ENCODE data around the gene SLC35C1.
A peak's percentile ranks its signal among the peaks of the same experiment; 100 is the strongest.

SLC35C1 gene

DNA sequence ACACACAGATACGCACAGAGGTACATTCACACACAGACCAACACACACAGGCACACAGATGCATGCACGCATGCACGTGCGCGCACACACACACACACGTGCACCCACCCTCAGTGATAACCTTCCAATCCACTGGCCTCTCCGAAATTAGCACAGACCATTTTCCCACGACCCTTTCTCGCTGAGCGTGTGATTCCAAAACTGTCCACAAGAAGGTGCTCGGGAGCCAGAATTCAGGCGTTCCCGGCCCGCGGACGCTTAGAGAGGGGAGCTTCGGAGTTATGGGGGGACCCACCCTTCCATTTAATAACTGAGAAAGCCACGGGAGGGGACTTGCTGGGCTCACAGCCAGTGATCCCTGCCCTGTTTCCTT is 33.8 kb upstream of the SLC35C1 start:
- H3K27ac ChIP-seq: no peak overlapping the region
- no peaks in the 10 kb centered on the region for H4K20me1 ChIP-seq
- no peaks in the 10 kb centered on the region for H3K36me3 ChIP-seq
- H3K9ac ChIP-seq: peak overlapping the region; percentile 46
- peak overlapping the region; percentile 99 for H3K4me2 ChIP-seq
- no peaks in the 10 kb centered on the region for H3K9me3 ChIP-seq
- H3K4me1 ChIP-seq: peaks cover 11% of the 10 kb centered on the region
- no peaks in the 10 kb centered on the region for H3K27me3 ChIP-seq
- no peak for TF ChIP-seq Cebpa-rat (IDR thresholded peaks at IDR 0.05)
- H3K4me3 ChIP-seq: peak overlapping the region; percentile 68

DNA sequence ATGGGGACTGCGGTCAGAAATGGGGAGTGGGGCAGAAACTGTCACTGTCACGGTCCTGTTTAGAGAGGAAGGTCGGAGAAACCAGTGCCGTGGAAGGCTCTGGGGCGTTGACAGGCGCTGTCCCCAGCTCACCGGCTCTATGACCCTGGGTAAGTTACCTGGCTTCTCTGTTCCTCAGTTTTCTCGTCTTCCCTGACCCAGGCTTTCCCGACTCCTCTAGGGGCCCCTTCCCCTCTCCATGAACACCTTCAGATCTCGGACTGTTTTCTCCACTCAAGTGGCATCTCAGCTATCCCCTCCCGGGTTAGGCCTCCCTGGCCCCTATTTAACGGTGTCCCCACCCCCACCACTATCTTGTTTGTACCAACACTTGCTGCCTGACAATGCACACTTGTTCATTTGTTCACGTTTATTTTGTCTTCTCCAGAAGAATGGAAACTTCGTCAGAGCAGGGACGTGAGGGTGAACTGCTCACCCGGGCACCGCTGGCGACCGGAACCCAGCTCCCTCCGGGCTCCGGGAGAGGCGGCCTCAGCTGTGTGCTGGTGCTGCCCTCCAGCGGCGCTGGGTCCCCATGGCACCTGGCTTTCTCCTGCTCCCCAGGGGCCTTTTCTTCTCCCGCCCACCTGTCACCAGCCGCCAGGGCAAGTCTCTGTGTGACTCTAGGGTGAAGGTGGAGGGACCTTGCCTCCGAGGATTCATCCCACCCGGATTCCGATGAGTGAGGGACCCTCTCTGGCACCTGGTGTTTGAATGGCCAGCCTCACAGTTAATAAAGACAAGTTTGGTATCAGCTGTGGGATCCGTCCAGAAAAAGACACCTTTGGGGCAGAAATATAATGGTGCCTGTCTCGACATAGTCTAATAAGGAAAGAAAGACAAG is 33.1 kb upstream of the SLC35C1 start:
- Histone ChIP-seq H3K9me3 (no peaks in the 10 kb centered on the region), H3K4me1 (peaks cover 11% of the 10 kb centered on the region), H3K27me3 (no peaks in the 10 kb centered on the region), H4K20me1 (no peaks in the 10 kb centered on the region), H3K9ac (peak overlapping the region; percentile 46), H3K4me2 (peak overlapping the region; percentile 99), H3K27ac (no peak overlapping the region), H3K36me3 (no peaks in the 10 kb centered on the region), H3K4me3 (peak overlapping the region; percentile 68)
- TF ChIP-seq Cebpa-rat (IDR thresholded peaks at IDR 0.05): no peak

DNA sequence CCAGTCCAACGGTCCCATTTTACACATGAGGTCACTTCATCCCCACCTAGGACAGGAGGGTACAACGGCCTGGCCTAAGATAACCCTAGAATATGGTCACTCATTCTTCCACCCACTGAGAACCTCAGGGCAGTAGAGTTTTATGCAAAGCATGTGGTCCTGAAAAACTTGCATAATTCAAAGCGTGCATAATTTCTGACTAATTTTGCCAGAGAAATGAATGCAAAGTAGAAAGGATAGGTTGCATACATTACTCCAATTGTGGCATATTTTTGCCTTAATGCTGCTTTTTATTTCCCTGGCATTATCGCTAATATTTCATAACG is 32.5 kb upstream of the SLC35C1 start:
- peak overlapping the region; percentile 99 for H3K4me2 ChIP-seq
- TF ChIP-seq Cebpa-rat (IDR thresholded peaks at IDR 0.05): no peak
- no peak overlapping the region for H3K4me3 ChIP-seq
- no peaks in the 10 kb centered on the region for H3K27me3 ChIP-seq
- no peaks in the 10 kb centered on the region for H4K20me1 ChIP-seq
- no peaks in the 10 kb centered on the region for H3K36me3 ChIP-seq
- H3K9me3 ChIP-seq: no peaks in the 10 kb centered on the region
- no peak overlapping the region for H3K9ac ChIP-seq
- H3K27ac ChIP-seq: no peak overlapping the region
- peaks cover 11% of the 10 kb centered on the region for H3K4me1 ChIP-seq

DNA sequence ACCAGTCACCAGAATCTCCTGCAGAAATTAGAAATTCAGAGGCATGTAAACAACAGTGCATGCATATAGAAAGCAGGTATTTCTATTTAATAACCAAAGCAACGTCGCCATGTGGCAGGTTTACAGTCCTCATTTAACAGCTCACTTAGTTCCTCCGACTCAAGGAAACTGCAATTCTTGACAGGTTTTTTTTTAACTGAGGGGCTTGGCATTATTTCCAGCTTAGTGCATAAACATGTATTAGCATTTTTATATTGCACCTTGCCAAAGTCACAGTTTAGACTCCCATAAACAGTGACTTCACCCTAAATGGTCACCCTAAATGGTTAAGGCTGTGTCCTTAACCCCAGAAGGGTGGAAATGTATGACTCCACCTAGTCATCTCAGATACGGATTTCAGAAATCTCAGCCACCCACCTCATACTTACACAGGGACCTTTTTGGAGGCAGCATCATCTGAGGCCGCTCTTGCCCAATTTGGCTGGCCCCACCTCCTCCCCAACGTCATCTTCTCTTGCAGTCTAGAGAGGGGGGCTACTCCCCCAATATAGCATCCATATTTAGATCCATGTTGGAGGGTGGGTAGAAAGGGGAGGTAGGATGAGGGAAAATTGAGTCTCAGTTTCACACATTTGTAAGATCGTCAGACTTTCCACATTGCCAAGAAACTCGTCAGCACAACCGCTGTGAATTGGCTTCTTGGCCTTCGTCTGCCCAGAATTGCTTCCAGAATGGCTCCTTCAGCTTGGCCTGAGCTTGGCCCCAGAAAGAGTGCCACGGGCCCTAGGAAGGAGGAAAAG is 31.8 kb upstream of the SLC35C1 start:
- Histone ChIP-seq H4K20me1 (no peaks in the 10 kb centered on the region), H3K27me3 (no peaks in the 10 kb centered on the region), H3K9ac (no peak overlapping the region), H3K4me1 (peaks cover 11% of the 10 kb centered on the region), H3K27ac (no peak overlapping the region), H3K4me2 (no peak overlapping the region), H3K9me3 (no peaks in the 10 kb centered on the region), H3K4me3 (no peak overlapping the region), H3K36me3 (no peaks in the 10 kb centered on the region)
- TF ChIP-seq Cebpa-rat (IDR thresholded peaks at IDR 0.05): no peak

DNA sequence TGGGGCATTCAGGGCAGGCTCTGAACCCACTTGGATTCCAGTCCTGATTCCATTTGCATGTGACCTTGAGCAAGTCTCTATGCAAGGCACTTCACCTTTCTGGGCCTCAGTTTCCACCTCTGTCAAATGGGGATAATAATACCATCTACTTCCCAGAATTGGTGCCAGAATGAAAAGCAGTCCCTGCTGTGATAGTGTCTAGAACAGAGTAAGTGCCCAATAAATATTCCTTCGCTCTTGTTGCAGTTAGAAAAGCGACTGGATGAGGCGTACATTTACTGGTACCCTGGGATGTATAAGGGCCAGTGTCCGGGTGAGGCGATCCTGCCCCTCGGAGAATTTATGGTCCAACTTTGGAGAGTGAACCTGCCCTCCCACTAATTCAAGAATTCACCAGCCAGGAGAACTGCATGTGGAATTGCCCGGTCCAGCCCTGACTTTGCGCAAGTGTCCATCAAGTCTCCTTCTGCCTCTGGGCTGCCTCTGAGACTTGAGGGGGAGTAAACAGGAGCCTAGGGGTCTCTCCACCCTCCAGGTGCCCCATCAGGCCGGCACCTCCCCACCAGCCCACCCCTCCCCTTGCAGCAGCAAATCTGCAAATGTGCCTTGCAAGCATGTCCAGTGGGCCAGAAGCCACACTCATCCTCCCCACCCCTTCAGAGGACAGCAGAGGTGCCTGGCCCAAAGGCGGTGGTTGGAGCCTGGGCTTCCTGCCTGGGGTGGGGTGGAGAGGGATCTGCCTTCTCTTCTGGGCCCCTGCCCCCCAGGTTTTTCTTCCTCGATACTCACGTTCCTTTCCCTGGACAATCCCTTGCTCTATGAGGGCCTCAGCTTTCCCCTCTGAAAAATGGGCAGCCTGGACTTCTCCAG is 30.9 kb upstream of the SLC35C1 start:
- Histone ChIP-seq H4K20me1 (no peaks in the 10 kb centered on the region), H3K4me3 (no peak overlapping the region), H3K9ac (no peak overlapping the region), H3K4me1 (peaks cover 11% of the 10 kb centered on the region), H3K4me2 (no peak overlapping the region), H3K27ac (no peak overlapping the region), H3K27me3 (no peaks in the 10 kb centered on the region), H3K36me3 (no peaks in the 10 kb centered on the region), H3K9me3 (no peaks in the 10 kb centered on the region)
- no peak for TF ChIP-seq Cebpa-rat (IDR thresholded peaks at IDR 0.05)

DNA sequence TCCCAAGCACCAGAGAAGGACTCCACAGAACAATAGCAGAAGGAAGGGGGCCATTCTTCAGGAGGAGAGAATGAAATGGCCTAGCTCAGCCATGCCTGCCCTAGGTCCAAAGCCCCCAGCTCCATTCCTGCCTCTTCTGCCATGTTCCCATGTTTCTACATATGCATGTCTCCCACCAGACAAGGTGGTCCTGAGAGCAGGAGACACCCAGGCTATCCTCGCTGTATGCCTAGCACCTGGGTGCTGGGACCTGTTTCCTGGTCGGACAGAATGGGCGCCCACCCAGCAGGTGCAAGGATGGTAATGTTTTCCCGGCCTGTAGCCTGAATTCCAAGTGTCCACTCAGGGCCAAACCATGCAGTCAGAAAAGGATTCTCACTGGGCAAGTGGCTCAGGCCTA is 30.2 kb upstream of the SLC35C1 start:
- Histone ChIP-seq H3K27ac (no peak overlapping the region), H3K9ac (no peak overlapping the region), H3K9me3 (no peaks in the 10 kb centered on the region), H3K36me3 (no peaks in the 10 kb centered on the region), H3K27me3 (no peaks in the 10 kb centered on the region), H3K4me1 (peaks cover 11% of the 10 kb centered on the region), H3K4me2 (no peak overlapping the region), H4K20me1 (no peaks in the 10 kb centered on the region), H3K4me3 (no peak overlapping the region)
- TF ChIP-seq Cebpa-rat (IDR thresholded peaks at IDR 0.05): no peak

DNA sequence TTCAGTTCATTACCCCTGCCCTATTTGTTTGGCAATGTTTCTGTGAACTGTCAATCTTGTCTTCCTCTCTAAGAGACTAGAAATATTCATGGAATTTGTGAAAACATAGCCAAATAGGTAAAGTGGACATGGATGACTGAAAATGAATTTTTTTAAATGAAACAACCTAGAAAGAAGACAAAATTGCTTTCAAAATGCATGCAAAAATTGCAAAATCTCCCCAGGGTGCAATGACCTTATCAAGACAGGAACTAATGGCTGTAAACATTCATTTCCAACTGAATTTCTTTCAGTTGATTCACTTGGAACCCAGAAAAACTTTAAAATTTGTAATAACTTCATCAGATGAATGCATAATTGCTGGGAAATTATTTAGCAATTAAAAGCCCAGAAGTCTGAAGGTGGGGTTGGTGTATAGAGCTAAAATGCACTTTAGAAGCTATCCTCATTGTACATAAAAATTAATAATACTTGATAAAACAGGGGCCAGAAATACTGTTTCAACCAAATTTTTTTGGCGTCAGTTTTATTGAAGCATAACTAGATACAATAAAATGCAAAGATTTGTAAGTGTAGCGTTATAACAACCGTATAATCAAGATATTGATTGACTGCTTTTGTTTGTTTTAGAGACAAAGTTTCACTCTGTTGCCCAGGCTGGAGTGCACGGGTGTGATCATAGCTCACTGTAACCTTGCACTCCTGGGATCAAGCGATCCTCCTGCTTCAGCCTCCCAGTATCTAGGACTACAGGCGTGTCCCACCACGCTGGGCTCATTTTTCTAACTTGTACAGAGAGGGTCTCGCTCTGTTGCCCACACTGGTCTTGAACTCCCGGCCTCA is 27.6 kb upstream of the SLC35C1 start:
- Histone ChIP-seq H4K20me1 (no peaks in the 10 kb centered on the region), H3K9ac (no peak overlapping the region), H3K36me3 (no peaks in the 10 kb centered on the region), H3K4me1 (peaks cover 3% of the 10 kb centered on the region), H3K27ac (no peak overlapping the region), H3K4me2 (no peak overlapping the region), H3K27me3 (no peaks in the 10 kb centered on the region), H3K9me3 (no peaks in the 10 kb centered on the region), H3K4me3 (no peak overlapping the region)
- TF ChIP-seq Cebpa-rat (IDR thresholded peaks at IDR 0.05): no peak

DNA sequence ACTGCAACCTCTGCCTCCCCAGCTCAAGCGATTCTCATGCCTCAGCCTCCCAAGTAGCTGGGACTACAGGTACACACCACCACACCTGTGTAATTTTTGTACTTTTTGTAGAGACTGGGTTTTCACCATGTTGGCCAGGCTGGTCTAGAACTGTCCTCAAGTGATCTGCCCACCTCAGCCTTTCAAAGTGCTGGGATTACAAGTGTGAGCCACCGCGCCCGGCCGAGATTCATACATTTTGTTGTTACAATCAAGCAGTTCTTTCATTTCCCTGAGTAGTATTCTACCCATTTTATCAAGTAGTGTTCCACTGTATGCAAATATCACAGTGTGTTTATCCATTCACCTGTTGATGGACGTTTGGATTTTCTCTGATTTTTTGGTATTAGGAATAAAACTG is 26.6 kb upstream of the SLC35C1 start:
- H3K36me3 ChIP-seq: no peaks in the 10 kb centered on the region
- no peak overlapping the region for H3K4me3 ChIP-seq
- H3K27me3 ChIP-seq: no peaks in the 10 kb centered on the region
- H3K27ac ChIP-seq: no peak overlapping the region
- no peaks in the 10 kb centered on the region for H4K20me1 ChIP-seq
- no peak overlapping the region for H3K9ac ChIP-seq
- TF ChIP-seq Cebpa-rat (IDR thresholded peaks at IDR 0.05): no peak
- no peaks in the 10 kb centered on the region for H3K9me3 ChIP-seq
- H3K4me1 ChIP-seq: no peaks in the 10 kb centered on the region
- H3K4me2 ChIP-seq: no peak overlapping the region

DNA sequence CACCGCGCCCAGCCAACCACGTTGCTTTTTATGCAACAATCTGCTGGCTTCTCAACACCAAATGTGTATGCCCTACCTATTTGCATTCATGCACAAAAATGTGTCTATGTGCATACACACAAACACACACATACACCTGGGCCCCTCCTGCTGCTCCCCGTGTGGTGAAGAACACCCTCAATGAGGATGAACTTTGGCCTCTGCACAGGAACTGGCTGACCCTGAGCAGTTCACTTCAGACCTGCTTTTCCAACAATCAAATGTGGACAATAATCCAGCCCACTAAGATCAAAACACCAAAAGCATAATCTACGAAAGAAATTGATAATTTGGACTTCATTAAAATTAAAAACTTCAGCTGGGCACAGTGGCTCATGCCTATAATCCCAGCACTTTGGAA is 25.3 kb upstream of the SLC35C1 start:
- Histone ChIP-seq H3K4me2 (no peak overlapping the region), H3K4me3 (no peak overlapping the region), H3K27ac (no peak overlapping the region), H3K4me1 (no peaks in the 10 kb centered on the region), H3K9ac (no peak overlapping the region), H3K36me3 (no peaks in the 10 kb centered on the region), H3K27me3 (no peaks in the 10 kb centered on the region), H4K20me1 (no peaks in the 10 kb centered on the region), H3K9me3 (no peaks in the 10 kb centered on the region)
- TF ChIP-seq Cebpa-rat (IDR thresholded peaks at IDR 0.05): no peak

Measured in BLaER1 (cell line).